CD4-positive, alpha-beta T cell treated with Interferon gamma for 1 hour (primary cell): ENCODE results near the gene TMEM115.
A peak's percentile ranks its signal among the peaks of the same experiment; 100 is the strongest.

Experiments used
- DNase-seq: peaks from one replicate; pipeline ENCODE4 v3.0.0-alpha.2; 2020

The TMEM115 gene

GRCh38 chr3:50330330-50330729 is 29.0 kb downstream of the TMEM115 start:
- DNase-seq, result no peak

- peak; percentile 94 for DNase-seq
These were observed 31.2 kb downstream of the TMEM115 start, which contains the start of gene TUSC2 for GRCh38 chr3:50327943-50328691. Gene TUSC2 (minus strand): TSS chr3:50328223. CDS start chr3:50328099, 124 bp downstream.

- no peak for DNase-seq
These were observed 32.2 kb downstream of the TMEM115 start for GRCh38 chr3:50327129-50327528.

GRCh38 chr3:50326182-50326541 is 33.2 kb downstream of the TMEM115 start:
- no peak for DNase-seq

GRCh38 chr3:50325497-50326181 is 33.7 kb downstream of the TMEM115 start:
- DNase-seq, result no peak

GRCh38 chr3:50325113-50325480 is 34.2 kb downstream of the TMEM115 start:
- no peak for DNase-seq

- peak; percentile 53 for DNase-seq
These were observed 34.8 kb downstream of the TMEM115 start for GRCh38 chr3:50324351-50325112.

- DNase-seq, result no peak
These were observed 35.6 kb downstream of the TMEM115 start for GRCh38 chr3:50323614-50324199.

GRCh38 chr3:50323092-50323600 is 36.2 kb downstream of the TMEM115 start:
- DNase-seq, result no peak

- no peak for DNase-seq
These were observed 36.8 kb downstream of the TMEM115 start, which contains the start of gene HYAL2 for GRCh38 chr3:50322386-50323091. Gene HYAL2 (minus strand): TSS chr3:50322745. CDS start chr3:50320489, 2,256 bp downstream.

- DNase-seq, result no peak
These were observed 37.3 kb downstream of the TMEM115 start for GRCh38 chr3:50322115-50322385.

- DNase-seq, result peak; percentile 81
These were observed 37.8 kb downstream of the TMEM115 start for GRCh38 chr3:50321336-50322114.

GRCh38 chr3:50320853-50321335 is 38.4 kb downstream of the TMEM115 start:
- no peak for DNase-seq

- no peak for DNase-seq
These were observed 39.3 kb downstream of the TMEM115 start for GRCh38 chr3:50319894-50320625.

- DNase-seq, result no peak
These were observed 40.0 kb downstream of the TMEM115 start for GRCh38 chr3:50319181-50319893.

GRCh38 chr3:50318615-50319014 is 40.7 kb downstream of the TMEM115 start:
- peak; percentile 24 for DNase-seq

- no peak for DNase-seq
These were observed 41.2 kb downstream of the TMEM115 start for GRCh38 chr3:50318163-50318562.

- DNase-seq, result no peak
These were observed 42.0 kb downstream of the TMEM115 start for GRCh38 chr3:50317300-50317699.

- DNase-seq, result peak; percentile 59
These were observed 42.6 kb downstream of the TMEM115 start for GRCh38 chr3:50316657-50317242.

- no peak for DNase-seq
These were observed 44.5 kb downstream of the TMEM115 start for GRCh38 chr3:50314816-50315215.
